GM13977 (cell line): ENCODE results near the gene AEBP2.

Experiments used
- DNase-seq: peaks from one replicate; pipeline ENCODE4 v3.0.0; 2012; ENCODE audit warnings: low spot score
- in situ Hi-C: fragments of 300-500 bp; cut with MboI; formaldehyde crosslinking; loops from one replicate; pipeline ENCODE4 v1.12.0; 2022; ENCODE audit warnings: low sequenced_read_pairs, low pct_unique_long_range_greater_than_20kb, mixed read lengths, inconsistent platforms; ENCODE audit not compliant: unreplicated experiment
- TF ChIP-seq, protein P1 (sequence below): IDR thresholded peaks from 2 replicates; pipeline ENCODE4 v1.5.1; 2012; ENCODE audit warnings: mild to moderate bottlenecking, control low read depth; ENCODE audit not compliant: insufficient read depth; ENCODE audit errors: extremely low read depth, missing control alignments

Gene AEBP2

DNA sequence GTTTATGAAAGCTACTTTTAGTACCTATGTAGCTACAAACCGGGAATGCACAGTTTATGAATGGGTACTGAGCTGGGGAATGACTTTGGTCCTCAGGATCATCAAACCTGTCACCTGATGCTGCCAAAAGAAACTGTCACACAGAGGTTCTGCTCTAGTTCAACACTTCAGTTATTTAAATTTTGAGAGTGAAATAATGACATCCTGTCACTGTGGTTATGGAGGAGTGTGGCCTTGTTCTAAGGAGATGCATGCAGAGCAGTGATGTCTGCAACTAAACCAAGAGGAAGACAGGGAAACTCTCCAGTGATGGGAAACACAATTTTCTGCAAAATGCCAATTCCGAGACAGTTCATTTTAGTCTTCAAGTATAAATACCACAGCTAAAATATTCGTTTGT lies 4.8 kb upstream of the AEBP2 start:
- in situ Hi-C loops = no loop called here
- TF ChIP-seq, protein P1, sequence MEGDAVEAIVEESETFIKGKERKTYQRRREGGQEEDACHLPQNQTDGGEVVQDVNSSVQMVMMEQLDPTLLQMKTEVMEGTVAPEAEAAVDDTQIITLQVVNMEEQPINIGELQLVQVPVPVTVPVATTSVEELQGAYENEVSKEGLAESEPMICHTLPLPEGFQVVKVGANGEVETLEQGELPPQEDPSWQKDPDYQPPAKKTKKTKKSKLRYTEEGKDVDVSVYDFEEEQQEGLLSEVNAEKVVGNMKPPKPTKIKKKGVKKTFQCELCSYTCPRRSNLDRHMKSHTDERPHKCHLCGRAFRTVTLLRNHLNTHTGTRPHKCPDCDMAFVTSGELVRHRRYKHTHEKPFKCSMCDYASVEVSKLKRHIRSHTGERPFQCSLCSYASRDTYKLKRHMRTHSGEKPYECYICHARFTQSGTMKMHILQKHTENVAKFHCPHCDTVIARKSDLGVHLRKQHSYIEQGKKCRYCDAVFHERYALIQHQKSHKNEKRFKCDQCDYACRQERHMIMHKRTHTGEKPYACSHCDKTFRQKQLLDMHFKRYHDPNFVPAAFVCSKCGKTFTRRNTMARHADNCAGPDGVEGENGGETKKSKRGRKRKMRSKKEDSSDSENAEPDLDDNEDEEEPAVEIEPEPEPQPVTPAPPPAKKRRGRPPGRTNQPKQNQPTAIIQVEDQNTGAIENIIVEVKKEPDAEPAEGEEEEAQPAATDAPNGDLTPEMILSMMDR = no peak
- DNase-seq = no peak

DNA sequence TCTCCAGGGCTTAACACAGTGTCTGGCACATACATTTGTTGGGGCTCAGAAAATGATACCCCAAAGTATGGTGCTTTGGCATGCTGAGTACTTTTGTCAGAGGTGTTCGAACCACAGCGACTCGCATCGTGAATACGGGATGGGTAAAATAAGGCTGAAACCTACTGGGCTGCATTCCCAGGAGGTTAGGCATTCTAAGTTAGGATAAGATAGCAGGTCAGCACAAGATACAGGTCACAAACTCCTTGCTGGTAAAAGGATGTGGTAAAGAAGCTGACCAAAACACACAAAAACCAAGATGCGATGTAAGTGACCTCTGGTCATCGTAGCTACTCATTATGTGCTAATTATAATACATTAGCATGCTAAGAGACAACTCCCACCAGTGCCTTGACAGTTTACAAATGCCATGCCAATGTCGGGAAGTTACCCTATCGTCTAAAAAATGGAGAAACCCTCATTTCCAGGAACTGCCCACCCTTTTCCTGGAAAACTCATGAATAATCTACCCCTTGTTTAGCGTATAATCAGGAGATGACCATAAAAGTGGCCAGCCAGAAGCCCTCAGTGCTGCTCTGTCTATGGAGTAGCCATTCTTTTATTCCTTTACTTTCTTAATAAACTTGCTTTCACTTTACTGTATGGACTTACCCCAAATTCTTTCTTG lies 3.3 kb upstream of the AEBP2 start:
- in situ Hi-C loops = no loop called here
- no peak for DNase-seq
- TF ChIP-seq, protein P1 = no peak

DNA sequence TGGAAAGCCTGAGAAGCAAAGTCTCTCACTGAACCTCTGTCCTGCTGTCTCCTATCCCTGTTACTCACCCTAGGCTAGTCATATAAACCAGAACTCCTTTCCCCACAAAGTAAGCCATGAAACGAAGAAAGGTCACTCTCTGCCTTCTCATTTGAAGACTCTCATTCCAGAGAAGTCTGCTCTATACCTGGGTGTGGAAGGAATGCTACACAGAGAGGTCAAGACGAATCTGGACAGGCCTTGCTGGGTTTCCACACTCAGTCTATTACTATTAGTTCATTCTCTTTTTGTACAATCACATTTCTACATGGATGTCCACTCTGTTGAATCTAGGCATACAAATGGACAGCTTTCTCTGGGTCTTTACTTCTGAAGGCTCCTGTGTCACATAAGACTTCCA lies 2.4 kb upstream of the AEBP2 start:
- DNase-seq = no peak
- in situ Hi-C loops = no loop called here
- TF ChIP-seq, protein P1 = no peak

DNA sequence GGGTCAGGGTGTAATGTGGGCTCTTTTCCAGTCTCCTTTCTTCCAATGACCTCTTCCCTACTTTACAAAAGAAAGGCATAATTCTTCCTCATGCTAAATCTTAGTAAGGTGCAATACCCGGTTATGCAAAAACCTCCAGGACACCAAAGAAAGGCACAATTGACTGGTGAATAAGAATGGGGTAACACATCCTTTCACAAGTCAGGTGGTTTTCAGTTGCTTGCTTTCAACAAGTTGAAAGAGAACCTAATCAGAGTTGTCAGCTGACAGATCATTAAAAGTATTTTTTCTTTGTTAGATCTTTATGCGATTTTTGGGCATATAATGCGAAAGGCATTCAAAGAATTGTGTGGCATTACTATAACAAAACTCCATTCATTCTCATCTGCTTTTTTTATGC lies 1.3 kb upstream of the AEBP2 start:
- in situ Hi-C loops = no loop called here
- no peak for DNase-seq
- TF ChIP-seq, protein P1 = no peak

DNA sequence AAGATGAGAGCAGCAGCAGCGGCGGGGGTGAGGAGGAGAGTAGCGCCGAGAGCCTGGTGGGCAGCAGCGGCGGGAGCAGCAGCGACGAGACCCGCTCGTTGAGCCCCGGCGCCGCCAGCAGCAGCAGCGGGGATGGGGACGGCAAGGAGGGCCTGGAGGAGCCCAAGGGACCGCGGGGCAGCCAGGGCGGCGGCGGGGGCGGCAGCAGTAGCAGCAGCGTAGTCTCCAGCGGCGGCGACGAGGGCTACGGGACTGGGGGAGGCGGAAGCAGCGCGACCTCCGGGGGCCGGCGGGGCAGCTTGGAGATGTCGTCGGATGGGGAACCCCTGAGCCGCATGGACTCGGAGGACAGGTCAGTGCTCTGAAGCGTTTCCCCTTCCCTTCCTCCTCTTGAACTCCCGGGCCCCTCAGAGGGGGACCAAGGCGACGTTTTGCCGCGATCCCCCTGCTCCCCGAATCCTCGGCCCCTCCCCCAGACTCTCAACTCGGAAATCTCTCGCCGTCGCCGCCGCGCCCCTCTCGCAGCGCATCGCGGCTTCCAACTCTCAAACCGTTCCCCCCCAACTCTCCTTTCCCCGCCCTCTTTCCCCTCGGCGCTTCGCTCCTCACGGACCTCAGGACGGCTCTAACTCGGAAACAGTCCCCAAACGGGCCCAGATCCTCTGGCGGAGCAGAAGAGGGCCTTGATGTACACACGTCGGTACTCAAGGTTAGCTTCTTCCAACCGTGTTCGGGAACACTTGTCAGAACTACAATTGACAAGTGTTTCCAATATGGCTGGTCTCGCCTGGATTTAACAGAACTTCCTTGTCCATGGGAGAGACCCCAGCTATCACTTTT lies 947 bp downstream of the AEBP2 start:
- in situ Hi-C loops = no loop called here
- TF ChIP-seq, protein P1 = no peak
- peak; percentile 69 for DNase-seq

DNA sequence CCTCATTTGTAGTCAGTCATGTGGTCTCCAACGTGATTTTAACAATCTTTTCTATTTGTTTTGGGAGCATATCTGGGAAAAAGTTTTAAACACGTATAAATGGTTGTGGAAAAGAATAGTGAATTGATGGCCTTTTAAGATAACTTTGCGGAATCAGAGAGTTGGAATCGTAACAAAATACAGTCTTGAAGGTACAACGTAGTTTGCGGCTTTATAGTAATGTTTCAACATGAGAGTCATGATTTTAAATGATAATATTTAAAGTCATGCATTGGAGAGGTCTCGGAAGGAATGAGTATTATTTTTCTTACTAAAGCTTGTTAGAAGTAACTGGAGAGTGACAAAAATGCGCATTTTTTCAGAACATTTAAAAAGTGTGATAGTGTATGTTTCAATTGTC lies 1.6 kb downstream of the AEBP2 start:
- in situ Hi-C loops = no loop called here
- TF ChIP-seq, protein P1 = no peak
- DNase-seq = no peak
